ENCODE data around the gene ANGEL1.

DNA sequence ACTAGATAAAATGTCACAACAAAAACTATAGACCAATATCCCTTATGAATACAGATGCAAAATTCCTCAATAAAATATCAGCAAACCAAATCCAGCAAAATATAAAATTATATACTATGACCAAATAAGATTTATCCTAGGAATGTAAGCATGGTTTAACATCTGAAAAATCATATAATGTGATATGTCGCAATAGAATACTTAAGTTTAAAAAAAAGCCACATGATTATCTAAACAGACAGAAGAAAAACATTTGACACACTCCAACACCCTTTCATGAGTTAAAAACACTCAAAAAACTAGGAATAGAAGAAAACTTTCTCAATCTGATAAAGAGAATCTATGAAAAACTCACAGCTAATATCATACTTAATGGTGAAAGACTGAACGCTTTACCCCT, 20.3 kb downstream of the ANGEL1 start:
- TF ChIP-seq, protein P1, sequence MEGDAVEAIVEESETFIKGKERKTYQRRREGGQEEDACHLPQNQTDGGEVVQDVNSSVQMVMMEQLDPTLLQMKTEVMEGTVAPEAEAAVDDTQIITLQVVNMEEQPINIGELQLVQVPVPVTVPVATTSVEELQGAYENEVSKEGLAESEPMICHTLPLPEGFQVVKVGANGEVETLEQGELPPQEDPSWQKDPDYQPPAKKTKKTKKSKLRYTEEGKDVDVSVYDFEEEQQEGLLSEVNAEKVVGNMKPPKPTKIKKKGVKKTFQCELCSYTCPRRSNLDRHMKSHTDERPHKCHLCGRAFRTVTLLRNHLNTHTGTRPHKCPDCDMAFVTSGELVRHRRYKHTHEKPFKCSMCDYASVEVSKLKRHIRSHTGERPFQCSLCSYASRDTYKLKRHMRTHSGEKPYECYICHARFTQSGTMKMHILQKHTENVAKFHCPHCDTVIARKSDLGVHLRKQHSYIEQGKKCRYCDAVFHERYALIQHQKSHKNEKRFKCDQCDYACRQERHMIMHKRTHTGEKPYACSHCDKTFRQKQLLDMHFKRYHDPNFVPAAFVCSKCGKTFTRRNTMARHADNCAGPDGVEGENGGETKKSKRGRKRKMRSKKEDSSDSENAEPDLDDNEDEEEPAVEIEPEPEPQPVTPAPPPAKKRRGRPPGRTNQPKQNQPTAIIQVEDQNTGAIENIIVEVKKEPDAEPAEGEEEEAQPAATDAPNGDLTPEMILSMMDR (conservative IDR thresholded peaks at IDR 0.05; ENCODE audit: low read depth, low read length): no peak
- TF ChIP-seq EZH2phosphoT487 (IDR thresholded peaks at IDR 0.05; ENCODE audit: borderline replicate concordance, low read length): no peak
